MV-4-11 (cell line): ENCODE results near the gene PGGHG.

Experiments
- DNase-seq: peaks from one replicate; lab custom pipeline; 2025; lab: John Stamatoyannopoulos, UW

The PGGHG gene

GRCh38 chr11:269146-269890 lies 19.6 kb upstream of the PGGHG start:
- peak; percentile 98 for DNase-seq

- no peak for DNase-seq
Observed at GRCh38 chr11:270451-271318, 18.2 kb upstream of the PGGHG start.

GRCh38 chr11:271319-271715 lies 17.6 kb upstream of the PGGHG start:
- no peak for DNase-seq

- no peak for DNase-seq
Observed at GRCh38 chr11:272195-272930, 16.6 kb upstream of the PGGHG start.

- DNase-seq = no peak
Observed at GRCh38 chr11:272931-273198, 16.1 kb upstream of the PGGHG start.

GRCh38 chr11:276219-276618 lies 12.7 kb upstream of the PGGHG start:
- no peak for DNase-seq

- no peak for DNase-seq
Observed at GRCh38 chr11:278001-278951, 10.7 kb upstream of the PGGHG start, which contains the start of gene NLRP6. NLRP6 (plus strand) TSS chr11:278407; CDS start chr11:278570, 163 bp downstream.

GRCh38 chr11:279040-279965 lies 9.6 kb upstream of the PGGHG start:
- peak; percentile 30 for DNase-seq

GRCh38 chr11:279966-280705 lies 8.8 kb upstream of the PGGHG start:
- peak; percentile 54 for DNase-seq

GRCh38 chr11:280706-281485 lies 8.0 kb upstream of the PGGHG start:
- no peak for DNase-seq

- DNase-seq = no peak
Observed at GRCh38 chr11:281486-282161, 7.3 kb upstream of the PGGHG start.

- no peak for DNase-seq
Observed at GRCh38 chr11:282171-282570, 6.8 kb upstream of the PGGHG start.

- no peak for DNase-seq
Observed at GRCh38 chr11:282630-283360, 6.1 kb upstream of the PGGHG start.

GRCh38 chr11:283405-284104 lies 5.4 kb upstream of the PGGHG start:
- no peak for DNase-seq

- DNase-seq = no peak
Observed at GRCh38 chr11:284105-285020, 4.6 kb upstream of the PGGHG start.
